ENCODE data around the gene NUDCD3.

Gene NUDCD3

GRCh38 chr7:44403176-44403759, 87.2 kb downstream of the NUDCD3 start:
- H3K4me3 ChIP-seq (ENCODE audit: low read depth, low read length) = no peak overlapping the region
- H3K4me1 ChIP-seq = peaks cover 30% of the 10 kb centered on the region
- H3K27ac ChIP-seq = no peak overlapping the region
- H2AFZ ChIP-seq = no peak overlapping the region
- H3K9ac ChIP-seq = no peak overlapping the region
- peaks cover 26% of the 10 kb centered on the region for H3K79me2 ChIP-seq
- no peak overlapping the region for H3K4me2 ChIP-seq (ENCODE audit: low read length)
- no peaks in the 10 kb centered on the region for H3K9me3 ChIP-seq (ENCODE audit: control insufficient read depth, low read length)
- H3K36me3 ChIP-seq (ENCODE audit: control insufficient read depth, insufficient read depth, low read length) = no peaks in the 10 kb centered on the region
- H3K27me3 ChIP-seq (ENCODE audit: control insufficient read depth, insufficient read depth, low read length) = no peaks in the 10 kb centered on the region
- no peak for TF ChIP-seq CTCF (IDR thresholded peaks at IDR 0.05)

GRCh38 chr7:44402401-44403060, 87.9 kb downstream of the NUDCD3 start:
- Histone ChIP-seq H3K9ac (no peak overlapping the region), H3K27me3 (ENCODE audit: control insufficient read depth, insufficient read depth, low read length) (no peaks in the 10 kb centered on the region), H2AFZ (no peak overlapping the region), H3K27ac (no peak overlapping the region), H3K36me3 (ENCODE audit: control insufficient read depth, insufficient read depth, low read length) (no peaks in the 10 kb centered on the region), H3K79me2 (peaks cover 26% of the 10 kb centered on the region), H3K4me1 (peaks cover 36% of the 10 kb centered on the region), H3K9me3 (ENCODE audit: control insufficient read depth, low read length) (no peaks in the 10 kb centered on the region), H3K4me2 (ENCODE audit: low read length) (no peak overlapping the region), H3K4me3 (ENCODE audit: low read depth, low read length) (no peak overlapping the region)
- TF ChIP-seq CTCF (IDR thresholded peaks at IDR 0.05) = no peak

- H3K4me3 ChIP-seq (ENCODE audit: low read depth, low read length) = no peak overlapping the region
- peaks cover 24% of the 10 kb centered on the region for H3K79me2 ChIP-seq
- H3K27me3 ChIP-seq (ENCODE audit: control insufficient read depth, insufficient read depth, low read length) = no peaks in the 10 kb centered on the region
- no peak overlapping the region for H3K4me2 ChIP-seq (ENCODE audit: low read length)
- no peaks in the 10 kb centered on the region for H3K9me3 ChIP-seq (ENCODE audit: control insufficient read depth, low read length)
- no peak overlapping the region for H3K9ac ChIP-seq
- H3K4me1 ChIP-seq = peaks cover 43% of the 10 kb centered on the region
- no peaks in the 10 kb centered on the region for H3K36me3 ChIP-seq (ENCODE audit: control insufficient read depth, insufficient read depth, low read length)
- no peak overlapping the region for H3K27ac ChIP-seq
- no peak for TF ChIP-seq CTCF (IDR thresholded peaks at IDR 0.05)
- no peak overlapping the region for H2AFZ ChIP-seq
Observed at GRCh38 chr7:44401692-44402091, 88.8 kb downstream of the NUDCD3 start.

- H3K79me2 ChIP-seq = peaks cover 10% of the 10 kb centered on the region
- H2AFZ ChIP-seq = no peak overlapping the region
- peaks cover 47% of the 10 kb centered on the region for H3K4me1 ChIP-seq
- no peaks in the 10 kb centered on the region for H3K36me3 ChIP-seq (ENCODE audit: control insufficient read depth, insufficient read depth, low read length)
- no peaks in the 10 kb centered on the region for H3K27me3 ChIP-seq (ENCODE audit: control insufficient read depth, insufficient read depth, low read length)
- no peaks in the 10 kb centered on the region for H3K9me3 ChIP-seq (ENCODE audit: control insufficient read depth, low read length)
- no peak overlapping the region for H3K9ac ChIP-seq
- H3K4me2 ChIP-seq (ENCODE audit: low read length) = no peak overlapping the region
- no peak overlapping the region for H3K4me3 ChIP-seq (ENCODE audit: low read depth, low read length)
- peak overlapping the region; percentile 86 for H3K27ac ChIP-seq
- no peak for TF ChIP-seq CTCF (IDR thresholded peaks at IDR 0.05)
Observed at GRCh38 chr7:44400033-44400511, 90.4 kb downstream of the NUDCD3 start.

All from parathyroid adenoma (tissue), 2 donors.